Activated gamma-delta T cell treated with Interleukin-2 at 50 U/mL for 16 hours (primary cell): ENCODE results near the gene TBC1D7.

ENCODE experiments used
- DNase-seq: peaks from one replicate; pipeline ENCODE4 v3.0.0-alpha.2; 2020

Gene TBC1D7

GRCh38 chr6:13263669-13264068, 64.7 kb downstream of the TBC1D7 start:
- no peak for DNase-seq

GRCh38 chr6:13262302-13263230, 65.8 kb downstream of the TBC1D7 start:
- no peak for DNase-seq

- DNase-seq, result no peak
These were observed 66.8 kb downstream of the TBC1D7 start for GRCh38 chr6:13261464-13261994.

- no peak for DNase-seq
These were observed 67.5 kb downstream of the TBC1D7 start for GRCh38 chr6:13260831-13261230.

GRCh38 chr6:13260101-13260598, 68.2 kb downstream of the TBC1D7 start:
- DNase-seq, result no peak

GRCh38 chr6:13259393-13259792, 68.9 kb downstream of the TBC1D7 start:
- DNase-seq, result no peak

- no peak for DNase-seq
These were observed 71.9 kb downstream of the TBC1D7 start for GRCh38 chr6:13256266-13257001.
